PFSK-1 (cell line): ENCODE data around the gene S100A10. TPM values are rescaled to one million over a fixed set of nuclear protein-coding genes. Genes with fewer than 3 reads are reported as not detected.

Experiments used
- FOXP2 ChIP-seq: optimal IDR thresholded peaks from 2 replicates; pipeline ENCODE3; 2011; ENCODE audit warnings: borderline replicate concordance, control low read depth, inconsistent platforms; ENCODE audit not compliant: insufficient read depth; ENCODE audit errors: extremely low read length, extremely low read depth
- POLR2AphosphoS5 ChIP-seq: IDR thresholded peaks from 2 replicates; pipeline ENCODE4 v1.6.1; 2012; ENCODE audit warnings: low read depth, mild to moderate bottlenecking, control low read depth, low read length, moderate library complexity
- REST ChIP-seq, 2 experiments: IDR thresholded peaks; 2 replicates each; pipeline versions ENCODE4 v1.6.1 to v1.8.0; 2011 to 2012; ENCODE audit warnings: low read depth in 2 of 2, low read length in 2 of 2, control low read depth in 1 of 2, inconsistent platforms in 1 of 2, mild to moderate bottlenecking in 1 of 2, moderate library complexity in 1 of 2; ENCODE audit not compliant: insufficient read depth in 1 of 2
- SIN3A ChIP-seq: IDR thresholded peaks from 2 replicates; pipeline ENCODE4 v1.6.1; 2012; ENCODE audit warnings: mild to moderate bottlenecking, low read length, moderate library complexity, borderline replicate concordance; ENCODE audit not compliant: insufficient read depth
- TAF1 ChIP-seq: IDR thresholded peaks from 2 replicates; pipeline ENCODE4 v1.6.1; 2012; ENCODE audit warnings: low read length, control low read depth, borderline replicate concordance; ENCODE audit not compliant: insufficient read depth
- polyA plus RNA-seq: library from polyadenylated mRNA; unstranded; fragments of >200 nt; gene quantifications from one replicate; pipeline ENCODE4 v1.2.1, GENCODE V29; 2012; ENCODE audit warnings: low read depth, missing spikeins; ENCODE audit not compliant: insufficient read length

The S100A10 gene
- polyA plus RNA-seq = 256 TPM

GRCh38 chr1:151993734-151994496 is at the start of gene S100A10:
TSS of gene S100A10 (minus strand) at chr1:151993859. CDS start at chr1:151986230, 7,629 bp downstream.
- TF ChIP-seq POLR2AphosphoS5 (peak; percentile 64), FOXP2 (peak; percentile 67), REST (IDR thresholded peaks at IDR 0.05; ENCODE audit: insufficient read depth in 1 of 2, low read depth in 2 of 2, low read length in 2 of 2) (no peak), TAF1 (peak; percentile 61; the same call in 1 of the 2 replicates), SIN3A (0 out of 2 replicates have a peak, but pooled peaks have one; percentile 41)

- no peak for TF ChIP-seq REST (IDR thresholded peaks at IDR 0.05; ENCODE audit: insufficient read depth in 1 of 2, low read depth in 2 of 2, low read length in 2 of 2)
- TF ChIP-seq SIN3A = no peak
- TF ChIP-seq TAF1 = no peak
- TF ChIP-seq POLR2AphosphoS5 = no peak
- TF ChIP-seq FOXP2 = no peak
Measured at GRCh38 chr1:152042030-152042429, 48.4 kb upstream of the S100A10 start.

- no peak for TF ChIP-seq REST (IDR thresholded peaks at IDR 0.05; ENCODE audit: insufficient read depth in 1 of 2, low read depth in 2 of 2, low read length in 2 of 2)
- no peak for TF ChIP-seq FOXP2
- no peak for TF ChIP-seq TAF1
- no peak for TF ChIP-seq POLR2AphosphoS5
- TF ChIP-seq SIN3A = no peak
Measured at GRCh38 chr1:152039886-152040285, 46.2 kb upstream of the S100A10 start.

- TF ChIP-seq SIN3A (no peak), FOXP2 (no peak), POLR2AphosphoS5 (no peak), TAF1 (no peak), REST (IDR thresholded peaks at IDR 0.05; ENCODE audit: insufficient read depth in 1 of 2, low read depth in 2 of 2, low read length in 2 of 2) (no peak)
Measured at GRCh38 chr1:152039461-152039860, 45.8 kb upstream of the S100A10 start.
